HepG2 (cell line): ENCODE data around the gene C10orf53. TPM values are rescaled to one million over a fixed set of nuclear protein-coding genes. Genes with fewer than 3 reads are reported as not detected.

Source experiments
- ATAC-seq: fragments of 200-7000 bp; cut with Tn5 transposase; 3 replicates; pipeline ENCODE4 v1.9.1; 2020; ENCODE audit warnings: mild to moderate bottlenecking, moderate library complexity
- BruUV-seq: library from RNA; stranded (reverse); fragments of 400-500 nt; replicated peaks from 2 replicates; lab custom pipeline; 2021; lab: Mats Ljungman, UMichigan
- CTCF ChIA-PET: fragments of 300-600 bp; formaldehyde crosslinking; extraction: SDS; loops from one replicate; lab custom pipeline; 2021; ENCODE audit warnings: low total read pairs, inconsistent platforms, low intra/inter-chr PET ratio; lab: Yijun Ruan, JAX
- POLR2A ChIA-PET: fragments of 350-600 bp; sonication (Branson Sonifier 250); formaldehyde crosslinking; loops from one replicate; lab custom pipeline; 2020; ENCODE audit warnings: antibody characterized with exemption, inconsistent platforms; lab: Yijun Ruan, JAX
- DNase-seq: peaks from one replicate; pipeline ENCODE4 v3.0.0-alpha.2; 2015; ENCODE audit warnings: low spot score
- FAIRE-seq: peaks from 3 replicates; lab custom pipeline; 2011; peaks lifted over from hg19 to GRCh38; lab: Jason Lieb, UNC
- H2AFZ ChIP-seq: one replicate; pipeline ENCODE4 v1.6.1; 2011; ENCODE audit warnings: low read length, inconsistent platforms
- H3K27ac ChIP-seq: fragments of 300-600 bp; 3 replicates; pipeline ENCODE4 v1.8.0; 2011; ENCODE audit warnings: mixed run types, mild to moderate bottlenecking, mixed read lengths, low read length, inconsistent platforms; ENCODE audit not compliant: insufficient read depth; ENCODE audit errors: extremely low read length
- H3K27me3 ChIP-seq, 2 experiments: fragments of 200-600 bp in 1 of 2; 2 replicates in 1 of 2; 3 replicates in 1 of 2; pipeline versions ENCODE4 v1.6.0 to v1.8.0; 2011; ENCODE audit warnings: low read length in 2 of 2, mild to moderate bottlenecking in 2 of 2, moderate library complexity in 2 of 2, inconsistent platforms in 1 of 2; ENCODE audit not compliant: insufficient read depth in 2 of 2, control insufficient read depth in 1 of 2
- H3K36me3 ChIP-seq, 2 experiments: fragments of 200-600 bp in 1 of 2; replicated peaks in 1 of 2; 2 replicates in 1 of 2; 3 replicates in 1 of 2; pipeline versions ENCODE4 v1.5.1 to v1.8.0; 2011; ENCODE audit warnings: low read length in 2 of 2, inconsistent platforms in 1 of 2; ENCODE audit not compliant: insufficient read depth in 2 of 2, control insufficient read depth in 1 of 2
- H3K4me1 ChIP-seq: 2 replicates; pipeline ENCODE4 v1.5.1; 2012; ENCODE audit warnings: low read length, inconsistent platforms; ENCODE audit not compliant: insufficient read depth
- H3K4me2 ChIP-seq: 2 replicates; pipeline ENCODE4 v1.6.0; 2011; ENCODE audit warnings: low read depth, low read length, inconsistent platforms
- H3K4me3 ChIP-seq, 3 experiments: fragments of 200-600 bp in 1 of 3; sonication (generic), shearing (Covaris generic) in 1 of 3; replicated peaks in 1 of 3; 2 replicates each; pipeline ENCODE4 v1.5.1; 2011 to 2016; ENCODE audit warnings: low read length in 3 of 3, inconsistent platforms in 2 of 3, low read depth in 2 of 3, mild to moderate bottlenecking in 2 of 3, control low read depth in 1 of 3, mixed read lengths in 1 of 3; ENCODE audit not compliant: insufficient read depth in 1 of 3
- H3K79me2 ChIP-seq: one replicate; pipeline ENCODE4 v1.6.1; 2011; ENCODE audit warnings: low read length, inconsistent platforms; ENCODE audit not compliant: insufficient read depth
- H3K9ac ChIP-seq: 2 replicates; pipeline ENCODE4 v1.6.0; 2011; ENCODE audit warnings: mild to moderate bottlenecking, low read depth, low read length, inconsistent platforms; ENCODE audit not compliant: insufficient read depth
- H3K9me3 ChIP-seq: 2 replicates; pipeline ENCODE4 v1.5.1; 2012; ENCODE audit warnings: mild to moderate bottlenecking, low read length
- H4K20me1 ChIP-seq: 2 replicates; pipeline ENCODE4 v1.6.0; 2011; ENCODE audit warnings: inconsistent platforms, mild to moderate bottlenecking, low read length, moderate library complexity; ENCODE audit not compliant: insufficient read depth
- ISX ChIP-seq: sonication (generic); formaldehyde crosslinking; conservative IDR thresholded peaks from 2 replicates; pipeline ENCODE4 v1.5.0; 2020; ENCODE audit warnings: missing genetic modification reagents
- ZNF205 ChIP-seq: IDR thresholded peaks from 2 replicates; pipeline ENCODE4 v1.6.1; 2018; ENCODE audit warnings: missing biosample characterization, missing genetic modification reagents
- ZNF44 ChIP-seq: sonication (generic); formaldehyde crosslinking; IDR thresholded peaks from 2 replicates; pipeline ENCODE4 v1.5.1; 2020; ENCODE audit warnings: mild to moderate bottlenecking, missing genetic modification reagents
- WGBS: methylation state at CpG from one replicate; pipeline ENCODE4 v1.1.6; 2017; ENCODE audit warnings: low lambda C conversion rate; 5-methylcytosine and 5-hydroxymethylcytosine counted together
- in situ Hi-C: cut with HindIII; loops from 2 replicates; pipeline ENCODE4 v1.10.0; 2017; ENCODE audit warnings: low pct_unique_long_range_greater_than_20kb; ENCODE audit not compliant: extremely low pct_ligation_motif_present
- intact Hi-C: fragments of 100-400 bp; cut with micrococcal nuclease; formaldehyde crosslinking; loops from one replicate; pipeline ENCODE4 v1.10.0; 2022; ENCODE audit not compliant: unreplicated experiment
- polyA plus RNA-seq, 8 experiments: library from polyadenylated mRNA; depleted of rRNA in 3 of 8; stranded (reverse) in 7 of 8; unstranded in 1 of 8; fragments of >200 nt; fragmentation: Illumina TruSeq in 4 of 8; extraction: Trizol in 4 of 8; gene quantifications; 2 replicates each; pipeline versions ENCODE4 v1.2.1 to v1.2.3, GENCODE V29; 2011 to 2016; ENCODE audit warnings: low read depth in 4 of 8, missing spikeins in 1 of 8, mixed read lengths in 1 of 8; ENCODE audit not compliant: insufficient read depth in 1 of 8
- total RNA-seq, 5 experiments: library from RNA; depleted of rRNA; stranded (reverse); fragments of >200 nt; fragmentation: Illumina TruSeq; extraction: Trizol; gene quantifications; 2 replicates each; pipeline ENCODE4 v1.2.3, GENCODE V29; 2016; ENCODE audit warnings: low read depth in 1 of 5
- TF ChIP-seq, protein P1 (sequence below): sonication (generic); formaldehyde crosslinking; IDR thresholded peaks from 2 replicates; pipeline ENCODE4 v1.4.0; 2020; ENCODE audit warnings: mild to moderate bottlenecking, missing genetic modification reagents
- TF ChIP-seq, protein P2 (sequence below): sonication (generic); formaldehyde crosslinking; IDR thresholded peaks from 2 replicates; pipeline ENCODE4 v1.5.1; 2020; ENCODE audit warnings: mild to moderate bottlenecking, missing genetic modification reagents, borderline replicate concordance

C10orf53 gene
- total and polyA plus RNA-seq, 2 of the 13 experiments (the other 11 are each of a cell fraction or from before 2014, with no cell fraction given) = not detected

DNA sequence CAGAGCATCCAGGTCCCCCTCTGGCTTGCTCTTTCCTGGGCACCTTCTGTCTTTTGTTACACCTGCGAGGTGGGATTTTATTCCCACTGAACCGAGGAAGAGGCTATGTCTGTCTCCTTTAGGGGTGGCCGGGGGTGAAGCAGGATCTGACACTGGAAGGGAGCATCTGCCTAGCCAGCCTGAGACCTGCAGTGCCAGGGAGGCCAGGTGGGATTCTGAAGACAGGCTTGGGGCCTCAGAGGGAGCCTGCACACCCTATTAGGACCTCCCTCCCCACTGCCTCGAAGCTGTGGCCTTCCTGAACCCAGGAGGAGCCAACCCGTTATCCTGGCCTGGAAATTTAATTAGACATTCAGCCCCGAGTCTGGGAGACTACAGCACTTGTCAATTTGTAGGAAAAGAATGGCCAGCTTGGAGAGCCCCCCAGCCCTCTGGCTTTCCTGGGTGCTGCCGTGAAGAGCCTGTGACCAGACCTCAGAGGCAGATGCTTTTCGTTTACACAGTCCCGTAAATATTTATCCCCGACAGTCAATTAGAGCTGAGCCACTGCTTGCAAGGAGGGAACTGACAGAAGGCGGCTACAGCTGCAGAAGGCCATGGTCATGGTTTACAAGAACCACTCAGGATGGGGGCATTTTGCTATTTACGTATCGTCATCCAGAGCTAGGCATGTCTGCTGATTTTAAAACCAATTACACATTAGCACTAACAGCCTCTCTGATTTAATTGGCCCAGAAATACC, 46.0 kb upstream of the C10orf53 start:
- in situ Hi-C loops = no loop called here
- DNase-seq (no peak), ATAC-seq (no peak), FAIRE-seq (no peak)
- WGBS = 6% methylated on average over 11 of the region's 13 CpGs
- Histone ChIP-seq H3K4me3 (no peak overlapping the region), H3K9me3 (no peaks in the 10 kb centered on the region), H3K27me3 (peaks cover 1 to 32% of the 10 kb centered on the region in 2 experiments; a peak in 3 of 5 replicates), H2AFZ (no peak overlapping the region), H4K20me1 (no peaks in the 10 kb centered on the region), H3K4me1 (no peaks in the 10 kb centered on the region), H3K79me2 (no peaks in the 10 kb centered on the region), H3K27ac (no peak overlapping the region), H3K36me3 (no peaks in the 10 kb centered on the region), H3K4me2 (no peak overlapping the region), H3K9ac (no peak overlapping the region)
- intact Hi-C loops = no loop called here
- ChIA-PET POLR2A (no interaction called here), CTCF (no interaction called here)
- BruUV-seq = no TSS peak
- TF ChIP-seq ZNF44 (CRISPR knock-in tag) = no peak
- TF ChIP-seq ISX (CRISPR knock-in tag) = no peak
- TF ChIP-seq, protein P1, sequence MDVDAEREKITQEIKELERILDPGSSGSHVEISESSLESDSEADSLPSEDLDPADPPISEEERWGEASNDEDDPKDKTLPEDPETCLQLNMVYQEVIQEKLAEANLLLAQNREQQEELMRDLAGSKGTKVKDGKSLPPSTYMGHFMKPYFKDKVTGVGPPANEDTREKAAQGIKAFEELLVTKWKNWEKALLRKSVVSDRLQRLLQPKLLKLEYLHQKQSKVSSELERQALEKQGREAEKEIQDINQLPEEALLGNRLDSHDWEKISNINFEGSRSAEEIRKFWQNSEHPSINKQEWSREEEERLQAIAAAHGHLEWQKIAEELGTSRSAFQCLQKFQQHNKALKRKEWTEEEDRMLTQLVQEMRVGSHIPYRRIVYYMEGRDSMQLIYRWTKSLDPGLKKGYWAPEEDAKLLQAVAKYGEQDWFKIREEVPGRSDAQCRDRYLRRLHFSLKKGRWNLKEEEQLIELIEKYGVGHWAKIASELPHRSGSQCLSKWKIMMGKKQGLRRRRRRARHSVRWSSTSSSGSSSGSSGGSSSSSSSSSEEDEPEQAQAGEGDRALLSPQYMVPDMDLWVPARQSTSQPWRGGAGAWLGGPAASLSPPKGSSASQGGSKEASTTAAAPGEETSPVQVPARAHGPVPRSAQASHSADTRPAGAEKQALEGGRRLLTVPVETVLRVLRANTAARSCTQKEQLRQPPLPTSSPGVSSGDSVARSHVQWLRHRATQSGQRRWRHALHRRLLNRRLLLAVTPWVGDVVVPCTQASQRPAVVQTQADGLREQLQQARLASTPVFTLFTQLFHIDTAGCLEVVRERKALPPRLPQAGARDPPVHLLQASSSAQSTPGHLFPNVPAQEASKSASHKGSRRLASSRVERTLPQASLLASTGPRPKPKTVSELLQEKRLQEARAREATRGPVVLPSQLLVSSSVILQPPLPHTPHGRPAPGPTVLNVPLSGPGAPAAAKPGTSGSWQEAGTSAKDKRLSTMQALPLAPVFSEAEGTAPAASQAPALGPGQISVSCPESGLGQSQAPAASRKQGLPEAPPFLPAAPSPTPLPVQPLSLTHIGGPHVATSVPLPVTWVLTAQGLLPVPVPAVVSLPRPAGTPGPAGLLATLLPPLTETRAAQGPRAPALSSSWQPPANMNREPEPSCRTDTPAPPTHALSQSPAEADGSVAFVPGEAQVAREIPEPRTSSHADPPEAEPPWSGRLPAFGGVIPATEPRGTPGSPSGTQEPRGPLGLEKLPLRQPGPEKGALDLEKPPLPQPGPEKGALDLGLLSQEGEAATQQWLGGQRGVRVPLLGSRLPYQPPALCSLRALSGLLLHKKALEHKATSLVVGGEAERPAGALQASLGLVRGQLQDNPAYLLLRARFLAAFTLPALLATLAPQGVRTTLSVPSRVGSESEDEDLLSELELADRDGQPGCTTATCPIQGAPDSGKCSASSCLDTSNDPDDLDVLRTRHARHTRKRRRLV (CRISPR knock-in tag) = no peak
- TF ChIP-seq, protein P2, sequence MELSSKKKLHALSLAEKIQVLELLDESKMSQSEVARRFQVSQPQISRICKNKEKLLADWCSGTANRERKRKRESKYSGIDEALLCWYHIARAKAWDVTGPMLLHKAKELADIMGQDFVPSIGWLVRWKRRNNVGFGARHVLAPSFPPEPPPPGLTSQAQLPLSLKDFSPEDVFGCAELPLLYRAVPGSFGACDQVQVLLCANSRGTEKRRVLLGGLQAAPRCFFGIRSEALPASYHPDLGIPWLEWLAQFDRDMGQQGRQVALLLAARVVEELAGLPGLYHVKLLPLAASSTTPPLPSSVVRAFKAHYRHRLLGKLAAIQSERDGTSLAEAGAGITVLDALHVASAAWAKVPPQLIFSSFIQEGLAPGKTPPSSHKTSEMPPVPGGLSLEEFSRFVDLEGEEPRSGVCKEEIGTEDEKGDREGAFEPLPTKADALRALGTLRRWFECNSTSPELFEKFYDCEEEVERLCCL (CRISPR knock-in tag) = no peak
- no peak for TF ChIP-seq ZNF205 (CRISPR knock-in tag)
